ENCODE measurements around the gene KIFC1.

The KIFC1 gene

DNA sequence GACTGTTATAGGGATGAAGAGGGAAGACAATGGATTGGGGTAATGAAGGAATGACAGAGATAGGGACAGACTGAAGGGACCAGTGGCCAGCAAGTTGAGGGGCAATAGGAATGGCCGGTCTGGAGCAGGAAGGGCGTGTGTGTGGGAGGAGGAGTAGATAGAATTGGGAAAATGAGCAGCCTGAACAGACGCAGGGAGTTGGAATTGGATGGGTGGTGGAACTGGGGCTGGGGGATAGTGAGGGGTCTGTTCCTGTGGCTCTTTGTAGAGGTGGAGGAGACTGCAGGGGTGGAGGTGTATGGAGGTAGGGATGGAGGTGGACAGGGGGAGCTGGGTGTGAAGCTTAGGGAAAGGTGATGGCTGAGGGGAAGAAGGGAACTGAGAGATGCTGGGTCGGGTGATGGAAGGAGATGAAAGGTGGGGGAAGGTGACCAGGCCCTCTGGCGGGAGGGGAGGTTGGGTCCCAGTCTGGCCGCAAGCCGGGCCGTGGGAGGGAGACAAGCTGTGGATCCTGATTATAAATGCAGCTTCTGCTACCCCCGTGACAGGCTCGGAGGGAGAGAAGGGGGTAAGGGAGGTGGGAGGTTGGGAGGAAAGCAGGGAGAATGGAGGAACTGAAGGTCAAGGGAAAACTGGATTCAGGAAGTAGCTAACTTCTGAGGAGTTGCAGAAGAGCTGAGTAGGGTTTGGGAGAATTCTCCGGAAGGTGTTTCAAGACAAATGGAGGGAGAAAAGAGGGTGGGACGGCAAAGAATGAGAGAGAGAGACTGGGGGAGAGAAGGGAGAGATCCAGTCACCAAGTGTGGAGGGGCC is 33.4 kb downstream of the KIFC1 start:
- no peak for DNase-seq (ENCODE audit: extremely low read depth in 1 of 2, low read depth in 1 of 2)

DNA sequence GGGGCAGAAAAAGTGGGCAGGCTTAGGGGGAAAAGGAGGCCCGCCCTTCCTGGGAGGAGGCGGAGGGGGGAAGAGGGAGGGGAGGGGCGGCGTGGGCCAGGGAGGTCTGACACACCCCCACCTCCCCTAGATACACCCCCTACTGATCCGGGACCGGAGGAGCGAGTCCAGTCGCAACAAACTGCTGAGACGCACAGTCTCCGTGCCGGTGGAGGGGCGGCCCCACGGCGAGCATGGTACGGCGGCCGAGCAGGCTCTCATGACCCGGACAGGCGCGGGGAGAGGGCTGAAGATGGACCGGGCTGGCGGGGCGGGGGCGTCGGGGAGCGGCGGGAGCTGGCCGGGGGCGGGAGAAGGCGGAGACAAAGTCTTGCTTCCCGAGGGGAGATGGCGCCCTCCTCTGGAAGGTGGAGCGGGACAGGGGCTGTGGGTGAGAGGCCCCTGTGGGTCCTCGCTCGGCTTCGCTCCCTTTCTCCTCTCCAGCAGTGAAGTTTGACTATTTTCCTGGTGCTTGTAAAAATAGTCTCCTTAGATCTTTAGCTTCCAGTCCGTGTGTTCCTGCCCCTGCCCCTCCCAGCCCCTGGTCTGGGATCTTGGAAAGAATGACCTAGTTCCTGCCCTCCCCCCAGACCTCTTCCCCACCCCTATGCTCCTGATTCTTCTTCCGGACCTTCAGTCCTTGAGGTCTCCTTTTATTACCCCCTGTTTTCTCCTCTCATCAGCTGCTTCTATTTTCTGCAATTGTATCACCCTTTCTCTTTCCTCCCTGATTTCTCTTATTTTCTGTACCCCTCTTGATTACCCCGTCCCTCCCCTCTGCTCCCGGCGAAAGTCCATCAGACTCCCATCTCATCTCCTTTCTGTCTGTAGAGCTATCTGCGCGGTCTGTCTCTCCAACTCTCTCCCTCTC is 34.3 kb downstream of the KIFC1 start:
- peak; percentile 64 to 84 for DNase-seq (ENCODE audit: extremely low read depth in 1 of 2, low read depth in 1 of 2)

DNA sequence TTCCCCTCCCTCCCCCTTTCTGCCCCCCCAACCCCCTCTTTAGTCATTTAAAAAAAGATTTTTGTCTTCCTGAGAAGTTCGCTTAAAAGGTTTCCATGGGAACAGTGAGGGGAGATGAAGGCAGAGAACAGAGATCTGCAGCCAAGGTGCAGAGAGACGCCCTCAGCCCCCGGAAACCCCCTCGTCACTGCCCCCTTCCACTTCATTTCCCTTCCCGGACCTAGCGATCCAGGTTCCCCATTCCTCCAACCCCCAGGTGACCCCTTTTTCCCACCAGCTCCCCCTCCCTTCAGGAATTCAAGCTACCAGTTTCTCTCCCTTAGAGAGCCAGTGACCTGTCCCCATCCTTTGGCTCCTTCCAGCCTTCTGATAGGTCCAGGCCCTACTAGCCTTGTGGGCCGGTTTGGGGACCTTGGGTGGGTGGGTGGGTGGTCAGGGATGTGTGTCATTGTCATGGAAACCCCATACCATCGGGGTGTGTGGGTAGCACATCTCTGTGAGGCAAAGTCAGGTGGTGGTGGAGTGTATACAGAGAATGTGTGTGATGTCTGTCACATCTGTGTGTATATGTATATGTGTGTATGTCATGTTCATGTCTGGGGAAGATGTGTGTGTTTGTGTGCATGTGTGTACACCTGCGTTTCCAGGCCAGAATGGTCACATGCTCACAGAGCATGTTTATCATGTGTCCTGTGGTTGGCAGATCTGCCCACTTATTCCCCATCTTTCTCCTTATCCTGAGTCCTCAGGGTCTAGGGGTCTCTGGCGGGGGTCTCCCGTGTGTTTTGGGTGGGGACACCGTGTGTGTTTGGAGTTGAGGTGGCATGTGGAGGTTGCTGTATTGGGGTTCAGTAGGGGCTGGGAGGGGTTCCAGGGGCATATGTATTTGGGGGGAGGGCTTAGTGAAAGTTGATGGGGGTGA is 35.2 kb downstream of the KIFC1 start:
- DNase-seq (ENCODE audit: extremely low read depth in 1 of 2, low read depth in 1 of 2) = no peak

GRCh38 chr6:33427585-33428223 is 36.1 kb downstream of the KIFC1 start:
- no peak for DNase-seq (ENCODE audit: extremely low read depth in 1 of 2, low read depth in 1 of 2)

DNA sequence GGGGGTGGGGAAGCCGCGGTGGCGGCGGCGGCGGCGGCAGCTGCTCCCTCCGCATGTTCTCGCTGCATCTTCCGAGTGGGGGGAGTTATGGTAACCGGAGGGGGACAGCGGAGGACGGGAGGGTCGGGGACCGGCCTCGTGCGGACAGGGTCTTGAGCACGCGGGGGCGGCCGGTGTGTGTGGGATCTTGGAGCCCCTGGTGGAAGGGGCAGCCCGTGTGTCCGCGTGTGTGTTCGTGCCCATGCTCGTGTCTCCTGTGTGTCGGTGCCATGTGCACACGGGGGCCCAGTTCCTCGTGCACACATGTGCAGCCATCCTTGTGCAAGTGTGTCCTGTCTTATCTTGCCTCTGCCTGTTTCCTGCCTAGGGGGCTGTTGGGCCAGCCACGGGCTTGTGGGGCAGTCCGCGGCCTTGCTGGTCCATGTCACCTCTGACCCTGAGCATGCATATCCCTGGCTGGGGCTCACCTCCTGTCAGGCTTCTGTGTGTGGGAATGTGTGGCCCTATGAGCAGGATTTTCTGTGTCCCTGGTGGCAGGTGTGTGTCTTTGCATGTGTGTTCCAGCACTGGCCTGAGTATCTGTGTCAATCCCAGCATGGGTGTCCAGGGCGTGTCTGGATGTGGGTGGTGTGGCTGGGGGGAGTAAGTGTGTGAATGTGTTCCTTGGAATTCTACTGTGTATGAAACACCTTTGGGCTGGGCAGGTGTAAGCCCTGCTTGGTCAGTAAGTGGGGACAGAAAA is 36.8 kb downstream of the KIFC1 start:
- no peak for DNase-seq (ENCODE audit: extremely low read depth in 1 of 2, low read depth in 1 of 2)

DNA sequence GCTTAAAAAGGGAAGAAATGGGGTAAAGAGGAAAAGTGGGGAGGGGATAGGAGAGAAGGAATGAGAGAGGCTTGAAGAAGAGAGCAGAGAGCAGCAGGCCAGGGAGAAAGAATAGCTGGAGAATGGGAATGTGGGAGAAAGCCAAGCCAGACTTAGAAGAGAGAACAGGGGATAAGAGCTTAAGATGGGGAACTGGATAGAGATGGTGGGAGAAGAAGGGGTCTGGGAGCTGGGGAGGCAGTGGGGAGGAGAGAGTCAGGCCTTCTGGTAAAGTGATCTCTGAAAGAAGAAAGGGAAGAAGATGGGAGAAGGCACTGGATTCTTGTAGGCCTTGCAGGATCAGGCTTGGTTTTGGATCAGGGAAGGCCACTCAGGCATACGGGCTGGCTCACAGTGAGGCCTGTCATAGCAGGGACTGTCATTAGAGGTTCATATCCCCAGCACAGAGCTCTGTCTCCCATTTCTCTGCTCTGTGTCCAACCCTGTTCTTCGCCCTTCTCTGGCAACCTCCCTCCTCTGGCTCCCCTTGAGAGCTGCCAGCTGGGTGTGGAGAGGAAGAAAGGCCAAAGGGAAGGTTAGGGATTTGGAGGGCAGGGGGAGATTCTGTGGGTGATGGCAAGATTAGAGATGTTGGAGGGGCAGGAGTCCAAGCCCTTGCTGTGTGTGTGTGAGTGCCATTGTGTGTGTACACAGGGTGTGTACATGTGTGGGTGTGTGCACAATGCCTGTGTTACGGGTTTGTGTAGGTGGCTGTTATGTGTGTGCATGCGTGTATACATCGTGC is 37.5 kb downstream of the KIFC1 start:
- DNase-seq (ENCODE audit: extremely low read depth in 1 of 2, low read depth in 1 of 2) = no peak

DNA sequence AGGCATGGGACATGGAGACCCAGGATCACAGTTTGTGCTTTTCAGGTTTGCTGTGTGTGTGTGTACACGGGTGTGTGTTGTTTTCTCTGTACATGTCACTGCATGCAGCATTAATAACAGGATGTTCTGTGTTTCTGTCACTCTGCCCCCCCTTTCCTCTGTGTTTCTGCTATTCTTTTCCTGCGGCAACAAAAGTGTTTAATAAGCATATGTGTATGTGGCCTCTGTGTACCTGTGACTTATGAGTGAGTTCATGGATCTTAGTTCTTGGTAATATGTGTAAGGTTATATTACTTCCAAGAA is 38.1 kb downstream of the KIFC1 start:
- no peak for DNase-seq (ENCODE audit: extremely low read depth in 1 of 2, low read depth in 1 of 2)

DNA sequence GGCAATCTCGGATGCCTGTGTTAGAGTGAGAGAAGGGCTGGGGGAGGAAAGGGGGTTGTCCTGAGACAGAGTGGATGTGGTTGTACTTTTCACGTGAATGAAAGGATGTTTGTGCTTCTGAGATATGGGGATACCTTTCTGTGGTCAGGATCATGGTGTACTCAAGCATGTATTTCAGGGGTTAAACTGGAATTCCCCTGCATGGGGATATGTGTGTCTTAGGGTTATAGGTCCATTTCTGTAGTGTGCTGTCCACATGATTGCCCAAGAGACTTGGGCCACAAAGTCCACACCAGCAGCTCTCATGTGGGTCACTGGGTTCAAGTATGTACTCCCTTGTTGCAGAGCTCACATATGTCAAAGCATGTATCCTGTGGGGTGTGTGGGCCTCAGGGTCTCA is 38.7 kb downstream of the KIFC1 start:
- no peak for DNase-seq (ENCODE audit: extremely low read depth in 1 of 2, low read depth in 1 of 2)

DNA sequence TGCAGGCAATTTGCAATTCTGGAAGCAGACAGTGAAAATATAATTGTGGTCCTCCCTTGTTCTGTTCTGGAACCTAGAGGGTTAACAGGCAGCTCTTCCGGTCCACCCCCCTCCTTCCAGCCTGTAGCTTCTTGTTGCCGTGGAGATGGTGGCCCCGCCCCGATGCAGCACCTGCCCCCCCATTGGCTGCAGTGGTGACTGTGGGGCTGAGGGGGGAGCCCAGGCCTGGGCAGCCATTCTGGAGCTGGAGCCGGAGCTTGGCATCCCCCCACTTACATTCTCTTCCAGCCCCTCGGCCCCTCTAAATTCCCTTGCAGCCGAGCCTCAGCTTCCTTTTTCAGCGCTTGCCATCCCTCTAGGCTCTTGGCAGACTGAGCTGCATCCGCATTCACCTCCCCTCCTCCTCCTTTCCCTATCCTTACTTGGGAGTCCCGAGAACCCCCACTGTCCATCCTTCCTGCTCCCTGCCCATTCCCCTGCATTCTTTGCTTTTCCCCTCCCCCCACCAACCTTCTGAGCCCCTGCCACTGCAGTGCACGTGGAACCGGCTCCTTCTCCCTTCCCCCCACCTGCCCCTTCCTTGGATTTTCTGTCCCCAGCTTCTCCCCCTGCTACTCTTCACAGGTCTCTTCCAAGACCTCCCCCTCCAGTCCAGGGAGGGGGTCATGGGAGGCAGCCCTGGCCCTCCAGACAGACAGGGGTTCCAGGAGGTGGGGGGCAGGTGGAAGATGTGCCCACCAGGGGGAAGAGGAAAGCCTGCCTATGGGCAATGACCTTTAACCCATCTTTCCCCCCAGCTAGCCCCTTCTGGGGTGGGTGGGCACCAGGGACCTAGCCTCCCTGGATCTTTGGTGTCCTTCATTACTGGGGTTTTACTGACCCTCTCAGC is 39.6 kb downstream of the KIFC1 start:
- peak; percentile 69 to 71 for DNase-seq (ENCODE audit: extremely low read depth in 1 of 2, low read depth in 1 of 2)

DNA sequence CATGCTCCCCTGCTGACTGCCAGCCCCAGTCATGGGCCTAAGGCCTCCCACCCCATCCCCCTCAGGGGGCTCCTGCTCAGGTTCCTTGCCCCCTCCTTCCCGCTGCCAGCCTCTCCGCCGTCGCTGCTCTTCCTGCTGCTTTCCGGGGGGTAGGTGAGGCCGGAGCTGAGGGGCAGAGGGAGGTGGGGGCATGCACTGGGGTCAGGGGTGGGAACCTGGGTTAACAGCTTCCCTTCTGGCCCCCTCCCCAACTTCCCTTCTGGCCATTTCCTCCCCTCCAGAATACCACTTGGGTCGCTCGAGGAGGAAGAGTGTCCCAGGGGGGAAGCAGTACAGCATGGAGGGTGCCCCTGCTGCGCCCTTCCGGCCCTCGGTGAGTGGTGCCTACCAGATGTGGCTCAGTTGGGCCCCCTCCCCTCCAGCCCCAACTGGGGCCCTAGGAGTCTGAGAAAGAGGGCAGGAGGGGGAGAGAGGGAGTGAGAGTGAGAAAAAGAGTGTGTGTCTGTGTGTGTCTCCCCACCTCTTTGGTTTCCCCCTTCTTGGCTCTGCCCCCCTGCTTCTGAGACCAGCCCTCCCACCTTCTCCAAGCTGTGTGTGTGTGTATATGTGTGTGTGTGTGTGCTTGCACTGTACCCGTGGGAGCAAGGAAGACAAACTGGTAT is 40.4 kb downstream of the KIFC1 start:
- DNase-seq (ENCODE audit: extremely low read depth in 1 of 2, low read depth in 1 of 2) = no peak

DNA sequence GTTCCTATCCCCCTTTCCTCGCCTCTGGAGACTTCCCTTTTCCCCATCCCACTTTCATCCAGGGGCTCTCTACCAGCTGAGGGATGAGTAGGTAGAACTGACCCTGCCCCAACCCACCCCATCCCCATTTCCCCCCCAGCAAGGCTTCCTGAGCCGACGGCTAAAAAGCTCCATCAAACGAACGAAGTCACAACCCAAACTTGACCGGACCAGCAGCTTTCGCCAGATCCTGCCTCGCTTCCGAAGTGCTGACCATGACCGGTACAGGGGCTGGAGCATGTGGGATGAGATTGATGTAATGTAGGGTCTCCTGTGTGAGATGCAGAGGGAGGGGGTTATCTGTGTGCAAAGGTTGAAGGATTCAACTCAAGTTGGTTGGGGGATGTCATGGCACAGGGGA is 40.9 kb downstream of the KIFC1 start:
- no peak for DNase-seq (ENCODE audit: extremely low read depth in 1 of 2, low read depth in 1 of 2)

GRCh38 chr6:33433001-33433543 is 41.4 kb downstream of the KIFC1 start:
- no peak for DNase-seq (ENCODE audit: extremely low read depth in 1 of 2, low read depth in 1 of 2)

- no peak for DNase-seq (ENCODE audit: extremely low read depth in 1 of 2, low read depth in 1 of 2)
Observed at GRCh38 chr6:33433544-33434191, 42.0 kb downstream of the KIFC1 start.

- DNase-seq (ENCODE audit: extremely low read depth in 1 of 2, low read depth in 1 of 2) = no peak
Observed at GRCh38 chr6:33434961-33435360, 43.3 kb downstream of the KIFC1 start.

- no peak for DNase-seq (ENCODE audit: extremely low read depth in 1 of 2, low read depth in 1 of 2)
Observed at GRCh38 chr6:33437666-33438065, 46.0 kb downstream of the KIFC1 start.

GRCh38 chr6:33438978-33439594 is 47.5 kb downstream of the KIFC1 start:
- DNase-seq (ENCODE audit: extremely low read depth in 1 of 2, low read depth in 1 of 2) = no peak
